Type B pancreatic cell (in vitro differentiated cells): ENCODE results near the gene PROK2. TPM values are rescaled to one million over a fixed set of nuclear protein-coding genes. Genes with fewer than 3 reads are reported as not detected.

Source experiments
- DNase-seq: peaks from one replicate; pipeline ENCODE4 v3.0.0; 2021; ENCODE audit warnings: mixed read lengths; ENCODE audit not compliant: unreplicated experiment; ENCODE audit errors: extremely low spot score
- H3K27ac Mint-ChIP-seq: 2 replicates; pipeline ENCODE4 v1.8.0; 2021; ENCODE audit warnings: mild to moderate bottlenecking, mixed read lengths
- H3K27me3 Mint-ChIP-seq: 2 replicates; pipeline ENCODE4 v1.8.0; 2021; ENCODE audit warnings: mixed read lengths
- H3K36me3 Mint-ChIP-seq: 2 replicates; pipeline ENCODE4 v1.8.0; 2021; ENCODE audit warnings: mixed read lengths
- H3K4me1 Mint-ChIP-seq: one replicate; pipeline ENCODE4 v1.8.0; 2021; ENCODE audit warnings: mixed read lengths; ENCODE audit not compliant: unreplicated experiment
- H3K4me3 Mint-ChIP-seq: 2 replicates; pipeline ENCODE4 v1.8.0; 2021; ENCODE audit warnings: mild to moderate bottlenecking, mixed read lengths
- H3K9me3 Mint-ChIP-seq: 2 replicates; pipeline ENCODE4 v1.8.0; 2021; ENCODE audit warnings: mixed read lengths
- total RNA-seq: library from RNA; stranded (reverse); gene quantifications from 2 replicates; pipeline ENCODE4 v1.2.1, GENCODE V29; 2021; ENCODE audit warnings: low replicate concordance
- TF ChIP-seq, protein P1 (sequence below): fragments of 200-600 bp; sonication (generic); conservative IDR thresholded peaks from 2 replicates; pipeline ENCODE4 v1.5.0; 2021; ENCODE audit warnings: antibody characterized with exemption, mild to moderate bottlenecking

PROK2 gene
- total RNA-seq, 1 donor from 2014 or later = not detected

- TF ChIP-seq, protein P1, sequence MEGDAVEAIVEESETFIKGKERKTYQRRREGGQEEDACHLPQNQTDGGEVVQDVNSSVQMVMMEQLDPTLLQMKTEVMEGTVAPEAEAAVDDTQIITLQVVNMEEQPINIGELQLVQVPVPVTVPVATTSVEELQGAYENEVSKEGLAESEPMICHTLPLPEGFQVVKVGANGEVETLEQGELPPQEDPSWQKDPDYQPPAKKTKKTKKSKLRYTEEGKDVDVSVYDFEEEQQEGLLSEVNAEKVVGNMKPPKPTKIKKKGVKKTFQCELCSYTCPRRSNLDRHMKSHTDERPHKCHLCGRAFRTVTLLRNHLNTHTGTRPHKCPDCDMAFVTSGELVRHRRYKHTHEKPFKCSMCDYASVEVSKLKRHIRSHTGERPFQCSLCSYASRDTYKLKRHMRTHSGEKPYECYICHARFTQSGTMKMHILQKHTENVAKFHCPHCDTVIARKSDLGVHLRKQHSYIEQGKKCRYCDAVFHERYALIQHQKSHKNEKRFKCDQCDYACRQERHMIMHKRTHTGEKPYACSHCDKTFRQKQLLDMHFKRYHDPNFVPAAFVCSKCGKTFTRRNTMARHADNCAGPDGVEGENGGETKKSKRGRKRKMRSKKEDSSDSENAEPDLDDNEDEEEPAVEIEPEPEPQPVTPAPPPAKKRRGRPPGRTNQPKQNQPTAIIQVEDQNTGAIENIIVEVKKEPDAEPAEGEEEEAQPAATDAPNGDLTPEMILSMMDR = no peak
- H3K36me3 Mint-ChIP-seq = no peaks in the 10 kb centered on the region
- H3K4me3 Mint-ChIP-seq = no peak overlapping the region
These were observed 3.0 kb upstream of the PROK2 start for GRCh38 chr3:71787851-71788405.

DNA sequence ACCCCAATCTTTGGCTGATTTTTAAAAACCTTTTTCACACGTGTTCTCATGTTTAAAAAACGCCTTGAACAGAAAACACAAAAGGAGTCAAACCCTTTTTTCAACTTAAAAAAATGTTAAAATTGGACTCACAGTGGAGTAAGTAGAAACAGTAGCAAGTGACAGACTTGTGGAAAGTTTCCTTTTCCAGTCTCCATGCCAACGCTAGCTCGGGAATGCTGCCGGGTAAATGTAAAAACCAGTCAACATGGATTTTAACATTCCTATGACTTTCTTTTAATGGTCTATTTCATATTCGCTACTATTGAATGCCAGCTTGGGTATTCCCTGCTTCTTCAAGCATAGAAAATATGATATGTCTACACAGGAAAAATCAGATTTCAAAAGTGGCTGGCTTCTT is 1.6 kb upstream of the PROK2 start:
- Mint-ChIP-seq H3K27me3 (peaks cover 73% of the 10 kb centered on the region), H3K27ac (no peak overlapping the region), H3K36me3 (no peaks in the 10 kb centered on the region), H3K4me1 (peaks cover 10% of the 10 kb centered on the region), H3K9me3 (no peaks in the 10 kb centered on the region), H3K4me3 (no peak overlapping the region)
- DNase-seq = no peak
- TF ChIP-seq, protein P1 = no peak

More at GRCh38 chr3:71787851-71788405, 3.0 kb upstream of the PROK2 start:
- Mint-ChIP-seq H3K27me3 (peaks cover 63% of the 10 kb centered on the region), H3K9me3 (no peaks in the 10 kb centered on the region), H3K4me1 (peaks cover 10% of the 10 kb centered on the region), H3K27ac (no peak overlapping the region)
- no peak for DNase-seq

- DNase-seq = no peak
- Mint-ChIP-seq H3K27me3 (peaks cover 77% of the 10 kb centered on the region), H3K4me3 (peak overlapping the region; percentile 86), H3K36me3 (no peaks in the 10 kb centered on the region), H3K27ac (peak overlapping the region; percentile 34), H3K4me1 (peaks cover 10% of the 10 kb centered on the region), H3K9me3 (no peaks in the 10 kb centered on the region)
- TF ChIP-seq, protein P1 = no peak
These were observed 1.2 kb upstream of the PROK2 start for GRCh38 chr3:71786217-71786549.

- H3K36me3 Mint-ChIP-seq = no peaks in the 10 kb centered on the region
- peak overlapping the region; percentile 86 for H3K4me3 Mint-ChIP-seq
- TF ChIP-seq, protein P1 = no peak
- peaks cover 10% of the 10 kb centered on the region for H3K4me1 Mint-ChIP-seq
- peak overlapping the region; percentile 34 for H3K27ac Mint-ChIP-seq
- DNase-seq = no peak
- H3K9me3 Mint-ChIP-seq = no peaks in the 10 kb centered on the region
- peaks cover 80% of the 10 kb centered on the region for H3K27me3 Mint-ChIP-seq
These were observed 726 bp upstream of the PROK2 start for GRCh38 chr3:71785532-71786216.

DNA sequence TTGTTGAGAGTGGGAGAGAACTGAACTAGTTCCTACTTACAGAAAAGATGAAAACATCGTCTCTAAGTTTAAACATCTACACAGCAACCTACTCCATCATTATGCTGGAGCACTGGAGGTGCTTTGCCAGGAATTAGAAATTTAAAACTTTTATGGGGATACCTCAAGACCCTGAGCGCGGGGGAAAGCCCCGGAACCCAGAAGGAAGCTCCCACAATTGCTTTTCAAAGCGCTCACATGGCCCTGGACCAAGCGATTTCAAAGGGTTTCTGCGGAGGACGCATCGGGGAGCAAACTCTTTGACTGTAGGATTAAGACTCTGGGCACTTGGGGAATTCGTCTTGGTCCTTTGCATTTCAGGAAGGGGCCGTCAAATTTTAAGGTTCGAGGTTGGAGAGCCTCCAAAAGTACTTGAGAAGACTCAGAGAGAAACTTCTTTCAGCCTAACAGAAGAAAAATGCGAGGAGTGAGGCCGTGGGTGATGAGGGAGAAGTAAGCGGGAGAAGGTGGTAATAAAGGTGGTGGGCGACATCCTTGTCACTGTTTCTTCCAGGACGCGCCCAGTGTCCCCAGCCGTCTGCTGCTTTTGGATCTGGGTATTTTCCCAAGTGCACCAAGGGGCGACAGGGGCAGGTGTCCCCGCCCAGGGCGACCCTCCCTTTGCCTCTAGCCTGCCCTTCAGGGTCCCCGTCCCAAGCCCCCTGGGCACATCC is 591 bp downstream of the PROK2 start:
- Mint-ChIP-seq H3K27ac (no peak overlapping the region), H3K27me3 (peaks cover 87% of the 10 kb centered on the region), H3K36me3 (no peaks in the 10 kb centered on the region), H3K4me1 (peaks cover 10% of the 10 kb centered on the region), H3K9me3 (no peaks in the 10 kb centered on the region), H3K4me3 (peak overlapping the region; percentile 80)
- DNase-seq = no peak
- TF ChIP-seq, protein P1 = no peak
